GM18508 (cell line): ENCODE measurements around the gene RSRC1.
"Not testable (repeated sequence)": the region's sequence is repeated elsewhere in the genome, so short reads cannot be mapped to it uniquely, and the experiment has no call there.

Experiments
- ATAC-seq: cut with Tn5 transposase; IDR thresholded peaks from one replicate; pipeline ENCODE4 v1.9.1; 2021; ENCODE audit warnings: moderate number of reproducible peaks; ENCODE audit not compliant: insufficient read depth, unreplicated experiment

Gene RSRC1

GRCh38 chr3:158122721-158123120, 12.8 kb downstream of the RSRC1 start:
- not testable (repeated sequence) for ATAC-seq

GRCh38 chr3:158127250-158128219, 17.6 kb downstream of the RSRC1 start:
- no peak for ATAC-seq

GRCh38 chr3:158128755-158129154, 18.9 kb downstream of the RSRC1 start:
- no peak for ATAC-seq

- no peak for ATAC-seq
Observed at GRCh38 chr3:158134363-158134762, 24.5 kb downstream of the RSRC1 start.

GRCh38 chr3:158140396-158140795, 30.5 kb downstream of the RSRC1 start:
- no peak for ATAC-seq

DNA sequence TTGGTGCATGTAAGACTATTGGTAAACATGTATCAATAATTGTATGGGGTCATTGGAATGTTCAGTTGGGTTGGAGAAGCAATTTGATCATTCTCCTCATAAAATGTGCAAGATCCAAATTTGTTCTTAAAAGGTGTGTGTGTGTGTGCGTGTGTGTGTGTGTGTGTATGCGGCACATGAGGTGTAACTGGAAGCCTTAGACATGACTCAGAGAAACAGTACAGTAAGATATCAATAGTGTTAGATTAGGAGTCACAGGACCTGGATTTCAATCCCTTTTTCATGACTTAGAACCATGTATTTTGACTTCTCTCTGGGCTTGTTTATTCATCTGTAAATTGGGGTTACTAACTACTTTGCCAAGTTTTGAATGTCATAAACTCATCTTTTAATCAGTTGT, 38.3 kb downstream of the RSRC1 start:
- no peak for ATAC-seq

DNA sequence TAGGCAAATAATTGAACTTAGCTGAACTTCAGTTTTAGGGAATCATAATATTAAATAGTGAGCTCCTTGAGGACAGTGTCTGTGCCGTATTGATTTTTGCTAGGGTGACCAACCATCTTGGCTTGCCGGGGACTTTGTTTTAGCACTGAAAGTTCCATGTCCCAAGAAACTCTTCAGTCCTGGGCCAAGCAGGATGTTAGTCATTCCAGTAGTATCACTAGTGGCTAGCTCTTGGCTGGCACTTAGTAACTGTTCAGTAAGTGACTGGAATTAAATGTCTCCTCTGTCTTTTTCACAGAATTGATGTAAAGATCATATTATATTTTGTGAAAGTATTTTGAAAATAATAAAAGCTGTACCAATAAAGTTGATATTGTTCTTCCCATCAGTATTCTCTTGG, 42.3 kb downstream of the RSRC1 start:
- peak; percentile 91 for ATAC-seq

GRCh38 chr3:158158969-158159368, 49.1 kb downstream of the RSRC1 start:
- ATAC-seq: no peak

GRCh38 chr3:158159714-158160113, 49.8 kb downstream of the RSRC1 start:
- ATAC-seq: no peak

- ATAC-seq: no peak
Observed at GRCh38 chr3:158160958-158161357, 51.1 kb downstream of the RSRC1 start.

- ATAC-seq: no peak
Observed at GRCh38 chr3:158165141-158165655, 55.3 kb downstream of the RSRC1 start.

DNA sequence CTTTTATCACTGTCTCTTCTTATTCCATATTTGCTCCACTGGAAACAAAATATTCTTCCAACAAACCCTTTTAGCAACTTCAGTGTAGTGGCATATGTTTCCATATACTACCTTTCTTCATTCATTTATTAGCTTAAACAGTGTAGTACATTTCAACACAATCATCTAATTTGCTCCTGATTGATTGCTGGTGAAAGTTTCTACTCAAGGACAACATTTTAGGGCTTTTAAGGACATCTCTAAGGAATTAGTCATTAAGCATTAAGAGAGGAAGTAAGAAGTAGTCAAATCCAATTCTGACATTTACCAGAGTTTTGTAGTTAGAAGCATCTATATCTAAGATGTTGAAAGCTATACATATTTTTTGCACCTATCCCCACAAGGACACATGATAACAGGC, 55.8 kb downstream of the RSRC1 start:
- no peak for ATAC-seq

- ATAC-seq: no peak
Observed at GRCh38 chr3:158166223-158166622, 56.3 kb downstream of the RSRC1 start.

DNA sequence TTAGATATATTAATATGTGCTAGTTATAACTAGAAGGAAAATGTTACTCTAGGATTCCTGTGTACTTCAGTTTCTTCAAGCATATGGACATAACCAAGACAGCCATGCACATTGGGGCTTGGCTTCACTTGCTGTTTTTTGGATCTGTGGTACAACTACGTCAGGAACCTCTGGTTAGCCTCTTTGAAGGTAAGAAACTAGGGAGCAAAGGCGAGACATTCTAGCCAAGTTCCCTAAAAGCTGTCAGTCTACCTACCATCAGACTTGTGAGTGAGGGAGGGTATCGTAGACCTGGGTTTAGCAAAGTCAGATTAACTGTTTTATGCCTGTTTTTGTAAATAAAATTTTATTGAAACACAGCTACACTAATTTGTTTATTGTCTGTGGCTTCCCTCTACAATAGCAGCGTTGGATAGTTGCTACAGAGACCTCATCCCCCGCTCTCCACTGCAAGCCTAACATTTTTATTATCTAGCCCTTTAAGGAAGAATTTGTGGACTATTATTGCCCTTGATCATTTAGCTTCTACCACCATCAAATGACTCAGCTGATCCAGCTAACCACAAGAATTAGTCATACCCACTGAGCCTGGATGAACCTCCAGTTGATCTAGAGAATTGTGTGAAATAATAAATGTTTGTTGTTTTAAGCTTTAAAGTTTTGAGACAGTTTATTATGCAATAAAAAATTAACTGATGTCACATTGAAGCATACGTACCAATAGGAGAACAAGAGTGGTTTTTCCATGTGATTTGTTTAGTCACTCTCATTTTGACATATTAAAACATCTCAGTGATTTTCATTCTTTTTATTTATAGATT, 58.1 kb downstream of the RSRC1 start:
- ATAC-seq: no peak

- no peak for ATAC-seq
Observed at GRCh38 chr3:158169091-158169491, 59.2 kb downstream of the RSRC1 start.

DNA sequence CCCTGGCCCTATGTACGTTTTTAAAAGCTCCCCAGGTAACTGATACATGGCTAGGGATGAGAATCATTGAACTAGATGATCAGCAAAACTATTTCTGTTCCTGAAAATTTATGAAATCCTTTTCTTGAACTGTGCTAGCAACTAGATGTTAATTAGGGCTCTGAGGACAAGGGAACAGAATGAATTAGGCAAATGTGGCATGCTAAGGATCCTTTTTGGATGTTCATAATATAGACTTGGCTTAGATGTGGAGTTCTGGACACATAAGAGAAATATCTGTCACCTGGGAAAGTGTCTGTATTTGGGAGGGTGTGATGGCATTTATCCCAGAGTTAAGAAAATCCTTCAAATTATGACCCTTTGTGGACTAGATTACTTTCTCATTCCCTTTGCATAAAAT, 71.2 kb downstream of the RSRC1 start:
- ATAC-seq: no peak

DNA sequence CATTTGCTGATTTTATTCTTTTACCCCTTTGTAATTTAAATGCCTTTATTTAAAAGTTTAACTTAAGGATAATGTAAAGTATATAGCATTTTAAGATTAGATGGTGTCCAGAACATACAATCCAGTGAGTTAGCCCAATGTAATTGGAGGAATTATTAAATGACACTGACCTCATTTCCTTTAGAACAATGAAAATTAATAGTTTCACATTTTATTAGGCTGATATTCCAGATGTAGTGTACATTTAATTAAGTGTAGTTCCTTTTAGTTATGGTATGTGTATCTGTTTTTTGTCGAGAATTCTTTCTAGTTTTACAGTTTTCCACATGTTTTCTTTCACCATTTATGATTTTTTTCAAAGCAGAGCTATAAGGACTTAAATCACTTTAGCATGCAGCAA, 75.8 kb downstream of the RSRC1 start:
- ATAC-seq: no peak

GRCh38 chr3:158200955-158201354, 91.1 kb downstream of the RSRC1 start:
- ATAC-seq: no peak

DNA sequence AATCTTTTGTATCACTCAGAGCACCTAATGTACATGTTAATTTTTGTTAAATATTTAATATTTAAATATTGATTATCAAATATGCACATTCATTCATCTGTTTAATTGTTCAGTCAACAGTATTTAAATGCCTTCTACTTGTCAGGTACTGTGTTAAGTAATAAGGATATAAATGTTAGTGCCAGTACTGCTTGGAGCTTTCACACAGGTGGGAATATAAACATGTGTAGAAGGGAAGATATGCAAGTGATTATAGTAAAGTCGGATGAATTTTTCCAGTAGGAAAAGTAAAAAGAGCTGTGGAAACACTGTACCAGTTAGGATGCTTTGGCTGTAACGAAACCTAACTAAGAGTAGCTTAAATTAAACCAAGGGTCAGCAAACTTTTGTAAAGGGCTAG, 95.4 kb downstream of the RSRC1 start:
- ATAC-seq: no peak

- no peak for ATAC-seq
Observed at GRCh38 chr3:158205994-158206393, 96.1 kb downstream of the RSRC1 start.

GRCh38 chr3:158210067-158210466, 100.2 kb downstream of the RSRC1 start:
- no peak for ATAC-seq
